Fibroblast of peridontal ligament (primary cell): ENCODE measurements around the gene C10orf105.
A peak's percentile ranks its signal among the peaks of the same experiment; 100 is the strongest.

Source experiments
- DNase-seq: peaks from one replicate; pipeline ENCODE4 v3.0.0-alpha.2; 2010; ENCODE audit errors: extremely low read depth

Gene C10orf105

GRCh38 chr10:71751515-71752224 is 32.1 kb upstream of the C10orf105 start:
- DNase-seq = no peak

GRCh38 chr10:71750986-71751385 is 31.4 kb upstream of the C10orf105 start:
- DNase-seq = no peak

- no peak for DNase-seq
Observed at GRCh38 chr10:71750124-71750841, 30.7 kb upstream of the C10orf105 start.

- no peak for DNase-seq
Observed at GRCh38 chr10:71749396-71749795, 29.8 kb upstream of the C10orf105 start.

GRCh38 chr10:71748671-71749191 is 29.2 kb upstream of the C10orf105 start:
- no peak for DNase-seq

- DNase-seq = no peak
Observed at GRCh38 chr10:71747551-71748523, 28.3 kb upstream of the C10orf105 start.

- DNase-seq = no peak
Observed at GRCh38 chr10:71747039-71747531, 27.5 kb upstream of the C10orf105 start.

GRCh38 chr10:71746344-71747037 is 26.9 kb upstream of the C10orf105 start:
- no peak for DNase-seq

- DNase-seq = no peak
Observed at GRCh38 chr10:71745664-71746250, 26.2 kb upstream of the C10orf105 start.

GRCh38 chr10:71744897-71745663 is 25.5 kb upstream of the C10orf105 start:
- no peak for DNase-seq

- DNase-seq = no peak
Observed at GRCh38 chr10:71743866-71744265, 24.3 kb upstream of the C10orf105 start.

GRCh38 chr10:71743089-71743838 is 23.7 kb upstream of the C10orf105 start:
- no peak for DNase-seq

GRCh38 chr10:71742301-71743088 is 22.9 kb upstream of the C10orf105 start:
- DNase-seq = no peak

GRCh38 chr10:71741671-71742070 is 22.1 kb upstream of the C10orf105 start:
- no peak for DNase-seq

- no peak for DNase-seq
Observed at GRCh38 chr10:71741029-71741428, 21.5 kb upstream of the C10orf105 start.

- DNase-seq = peak; percentile 88
Observed at GRCh38 chr10:71740069-71740653, 20.6 kb upstream of the C10orf105 start.

GRCh38 chr10:71739358-71739900 is 19.9 kb upstream of the C10orf105 start:
- no peak for DNase-seq

- no peak for DNase-seq
Observed at GRCh38 chr10:71737834-71738197, 18.2 kb upstream of the C10orf105 start.
